ENCODE measurements around the gene TMEM190. TPM values are rescaled to one million over a fixed set of nuclear protein-coding genes. Genes with fewer than 3 reads are reported as not detected.

Gene TMEM190
- total and polyA plus RNA-seq, 2 donors (not counting 3 experiments of a cell fraction or from before 2014, with no cell fraction given): not detected

GRCh38 chr19:55339889-55340783 is 36.5 kb upstream of the TMEM190 start:
- TF ChIP-seq MAX (IDR thresholded peaks at IDR 0.05; ENCODE audit: insufficient read depth, insufficient read length) (no peak), EZH2 (IDR thresholded peaks at IDR 0.05; ENCODE audit: borderline replicate concordance, low read depth, low read length, severe bottlenecking) (no peak)
- TF ChIP-seq, protein P1, sequence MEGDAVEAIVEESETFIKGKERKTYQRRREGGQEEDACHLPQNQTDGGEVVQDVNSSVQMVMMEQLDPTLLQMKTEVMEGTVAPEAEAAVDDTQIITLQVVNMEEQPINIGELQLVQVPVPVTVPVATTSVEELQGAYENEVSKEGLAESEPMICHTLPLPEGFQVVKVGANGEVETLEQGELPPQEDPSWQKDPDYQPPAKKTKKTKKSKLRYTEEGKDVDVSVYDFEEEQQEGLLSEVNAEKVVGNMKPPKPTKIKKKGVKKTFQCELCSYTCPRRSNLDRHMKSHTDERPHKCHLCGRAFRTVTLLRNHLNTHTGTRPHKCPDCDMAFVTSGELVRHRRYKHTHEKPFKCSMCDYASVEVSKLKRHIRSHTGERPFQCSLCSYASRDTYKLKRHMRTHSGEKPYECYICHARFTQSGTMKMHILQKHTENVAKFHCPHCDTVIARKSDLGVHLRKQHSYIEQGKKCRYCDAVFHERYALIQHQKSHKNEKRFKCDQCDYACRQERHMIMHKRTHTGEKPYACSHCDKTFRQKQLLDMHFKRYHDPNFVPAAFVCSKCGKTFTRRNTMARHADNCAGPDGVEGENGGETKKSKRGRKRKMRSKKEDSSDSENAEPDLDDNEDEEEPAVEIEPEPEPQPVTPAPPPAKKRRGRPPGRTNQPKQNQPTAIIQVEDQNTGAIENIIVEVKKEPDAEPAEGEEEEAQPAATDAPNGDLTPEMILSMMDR (IDR thresholded peaks at IDR 0.05; ENCODE audit: extremely low read depth in 1 of 2, insufficient read depth in 1 of 2, low read depth in 1 of 2, low read length in 2 of 2): no peak
- H3K9ac ChIP-seq (replicated peaks; ENCODE audit: extremely low read depth, insufficient read depth, low read length): peak overlapping the region; percentile 80
- no peaks in the 10 kb centered on the region for H3K79me2 ChIP-seq (ENCODE audit: control insufficient read depth, insufficient read depth, low read length)
- H3K4me3 ChIP-seq (replicated peaks in 1 of 3; ENCODE audit: insufficient read depth in 1 of 3, low read depth in 1 of 3, low read length in 3 of 3): peak overlapping the region; percentile 38 to 69 (median 65)
- H3K4me2 ChIP-seq (ENCODE audit: insufficient read depth, low read length): peak overlapping the region; percentile 71
- TSS peak; percentile 54 for BruUV-seq (replicated peaks)
- H3K27me3 ChIP-seq (ENCODE audit: control insufficient read depth in 2 of 2, insufficient read depth in 2 of 2, low read length in 2 of 2): peaks cover 0 to 3% of the 10 kb centered on the region in 2 experiments
- DNase-seq (ENCODE audit: low read depth, low spot score) (no peak), FAIRE-seq (no peak)
- H3K36me3 ChIP-seq (ENCODE audit: control insufficient read depth in 2 of 2, extremely low read depth in 1 of 2, insufficient read depth in 2 of 2, low read length in 2 of 2): peaks cover 0 to 7% of the 10 kb centered on the region in 2 experiments
- H2AFZ ChIP-seq (ENCODE audit: low read depth, low read length): no peak overlapping the region
- peak overlapping the region; percentile 58 for H3K27ac ChIP-seq (ENCODE audit: insufficient read depth, low read depth, low read length)
- POLR2A ChIA-PET: interaction anchor here (0.8 to 1.8 kb wide), 4 partner anchors 19 to 81 kb away, joined by 3 to 15 read pairs (median 6); partner anchors contain the start of genes PPP6R1, TMEM238 and UBE2S
- CTCF ChIA-PET: interaction anchor here (0.6 to 2.9 kb wide), 17 partner anchors 10 to 199 kb away, joined by 3 to 29 read pairs (median 4); partner anchors contain the start of gene TMEM238
- peaks cover 10% of the 10 kb centered on the region for H3K4me1 ChIP-seq (ENCODE audit: control insufficient read depth, extremely low read depth, insufficient read depth, low read length)
- H3K9me1 ChIP-seq (replicated peaks; ENCODE audit: control insufficient read depth, extremely low read depth, insufficient read depth, low read length): no peaks in the 10 kb centered on the region
- dilution Hi-C loops (cut with MboI; ENCODE audit: extremely low pct_ligation_motif_present, low sequenced_read_pairs): no loop called here
- intact Hi-C loops (cut with micrococcal nuclease): loop anchor here (1.0 to 10.0 kb wide), 11 partner anchors 13 to 315 kb away; partner anchors contain the start of genes DNAAF3, FIZ1, HSPBP1 and PPP6R1
- no peaks in the 10 kb centered on the region for H3K9me3 ChIP-seq (replicated peaks; ENCODE audit: control insufficient read depth, insufficient read depth, low read length)
- no peaks in the 10 kb centered on the region for H4K20me1 ChIP-seq (replicated peaks; ENCODE audit: control insufficient read depth, extremely low read depth, insufficient read depth, low read length)

Data from endothelial cell of umbilical vein (primary cell).